HG03521 (cell line): Measurements from ENCODE around the gene GRID1.
"Not testable (repeated sequence)": the region's sequence is repeated elsewhere in the genome, so short reads cannot be mapped to it uniquely, and the experiment has no call there.

ENCODE experiments used
- ATAC-seq: cut with Tn5 transposase; IDR thresholded peaks from one replicate; pipeline ENCODE4 v1.9.1; 2021; ENCODE audit warnings: mild to moderate bottlenecking, moderate library complexity; ENCODE audit not compliant: unreplicated experiment

The GRID1 gene

GRCh38 chr10:85983051-85983450 is 383.5 kb downstream of the GRID1 start:
- ATAC-seq = no peak

- no peak for ATAC-seq
Observed at GRCh38 chr10:85979598-85979997, 387.0 kb downstream of the GRID1 start.

GRCh38 chr10:85978566-85979358 is 387.8 kb downstream of the GRID1 start:
- ATAC-seq = no peak

GRCh38 chr10:85977642-85978041 is 389.0 kb downstream of the GRID1 start:
- no peak for ATAC-seq

- ATAC-seq = no peak
Observed at GRCh38 chr10:85976267-85976793, 390.3 kb downstream of the GRID1 start.

- no peak for ATAC-seq
Observed at GRCh38 chr10:85971494-85971893, 395.1 kb downstream of the GRID1 start.

- no peak for ATAC-seq
Observed at GRCh38 chr10:85967594-85967993, 399.0 kb downstream of the GRID1 start.

- ATAC-seq = no peak
Observed at GRCh38 chr10:85961479-85962067, 405.0 kb downstream of the GRID1 start.

- ATAC-seq = no peak
Observed at GRCh38 chr10:85961073-85961472, 405.5 kb downstream of the GRID1 start.

GRCh38 chr10:85959239-85959638 is 407.4 kb downstream of the GRID1 start:
- ATAC-seq = no peak

- ATAC-seq = no peak
Observed at GRCh38 chr10:85950921-85951320, 415.7 kb downstream of the GRID1 start.

GRCh38 chr10:85946713-85947326 is 419.8 kb downstream of the GRID1 start:
- peak; percentile 83 for ATAC-seq

- ATAC-seq = no peak
Observed at GRCh38 chr10:85936161-85936560, 430.4 kb downstream of the GRID1 start.

- no peak for ATAC-seq
Observed at GRCh38 chr10:85934586-85934985, 432.0 kb downstream of the GRID1 start.

- ATAC-seq = not testable (repeated sequence)
Observed at GRCh38 chr10:85929993-85930392, 436.6 kb downstream of the GRID1 start.

- ATAC-seq = no peak
Observed at GRCh38 chr10:85927952-85928665, 438.5 kb downstream of the GRID1 start.

- peak; percentile 49 for ATAC-seq
Observed at GRCh38 chr10:85926986-85927385, 439.6 kb downstream of the GRID1 start.

GRCh38 chr10:85926136-85926535 is 440.5 kb downstream of the GRID1 start:
- ATAC-seq = no peak

- ATAC-seq = no peak
Observed at GRCh38 chr10:85925201-85925750, 441.3 kb downstream of the GRID1 start.

GRCh38 chr10:85924382-85925102 is 442.1 kb downstream of the GRID1 start:
- ATAC-seq = no peak
